GM21786 (cell line): ENCODE measurements around the gene MYOG.

Experiments used
- ATAC-seq: cut with Tn5 transposase; IDR thresholded peaks from one replicate; pipeline ENCODE4 v1.9.1; 2021; ENCODE audit not compliant: unreplicated experiment

The MYOG gene

GRCh38 chr1:203073469-203073868 lies 12.3 kb downstream of the MYOG start:
- ATAC-seq = no peak

- no peak for ATAC-seq
Observed at GRCh38 chr1:203072911-203073310, 12.9 kb downstream of the MYOG start.

GRCh38 chr1:203072002-203072602 lies 13.7 kb downstream of the MYOG start:
- no peak for ATAC-seq

- ATAC-seq = no peak
Observed at GRCh38 chr1:203069030-203069747, 16.6 kb downstream of the MYOG start.

- ATAC-seq = no peak
Observed at GRCh38 chr1:203066965-203067364, 18.8 kb downstream of the MYOG start.

GRCh38 chr1:203065986-203066385 lies 19.8 kb downstream of the MYOG start:
- no peak for ATAC-seq

GRCh38 chr1:203065191-203065590 lies 20.6 kb downstream of the MYOG start:
- ATAC-seq = no peak

- ATAC-seq = no peak
Observed at GRCh38 chr1:203063287-203063686, 22.5 kb downstream of the MYOG start.

GRCh38 chr1:203060115-203060514 lies 25.7 kb downstream of the MYOG start:
- no peak for ATAC-seq

- no peak for ATAC-seq
Observed at GRCh38 chr1:203059485-203059884, 26.3 kb downstream of the MYOG start.

- no peak for ATAC-seq
Observed at GRCh38 chr1:203058676-203058935, 27.2 kb downstream of the MYOG start.

GRCh38 chr1:203057911-203058675 lies 27.7 kb downstream of the MYOG start:
- ATAC-seq = no peak

- no peak for ATAC-seq
Observed at GRCh38 chr1:203056516-203056915, 29.3 kb downstream of the MYOG start.

- no peak for ATAC-seq
Observed at GRCh38 chr1:203056012-203056411, 29.8 kb downstream of the MYOG start.

GRCh38 chr1:203055161-203055799 lies 30.5 kb downstream of the MYOG start:
- ATAC-seq = no peak

- no peak for ATAC-seq
Observed at GRCh38 chr1:203054642-203055041, 31.2 kb downstream of the MYOG start.

- ATAC-seq = no peak
Observed at GRCh38 chr1:203054184-203054583, 31.6 kb downstream of the MYOG start.

GRCh38 chr1:203052601-203053000 lies 33.2 kb downstream of the MYOG start:
- ATAC-seq = no peak

- ATAC-seq = no peak
Observed at GRCh38 chr1:203051841-203052324, 33.9 kb downstream of the MYOG start.

- ATAC-seq = no peak
Observed at GRCh38 chr1:203050826-203051225, 35.0 kb downstream of the MYOG start.

GRCh38 chr1:203049576-203050180 lies 36.1 kb downstream of the MYOG start:
- no peak for ATAC-seq
